Keratinocyte (primary cell): ENCODE measurements around the gene VSIR. TPM values are rescaled to one million over a fixed set of nuclear protein-coding genes. Genes with fewer than 3 reads are reported as not detected.

ENCODE experiments used
- DNase-seq: peaks from one replicate; pipeline ENCODE4 v3.0.0-alpha.2; 2011; ENCODE audit warnings: low read depth, missing footprints, low spot score
- FAIRE-seq: peaks from 2 replicates; lab custom pipeline; 2011; peaks lifted over from hg19 to GRCh38; lab: Jason Lieb, UNC
- H2AFZ ChIP-seq: 2 replicates; pipeline ENCODE4 v1.6.0; 2012; ENCODE audit warnings: low read length, control low read depth, inconsistent platforms; ENCODE audit not compliant: control insufficient read depth
- H3K27ac ChIP-seq: 2 replicates; pipeline ENCODE4 v1.5.1; 2011; ENCODE audit warnings: low read length; ENCODE audit not compliant: control insufficient read depth, insufficient read depth
- H3K27me3 ChIP-seq: 3 replicates; pipeline ENCODE4 v1.6.0; 2011; ENCODE audit warnings: low read length; ENCODE audit not compliant: control insufficient read depth, insufficient read depth; ENCODE audit errors: extremely low read depth
- H3K36me3 ChIP-seq, 2 experiments: 2 replicates in 1 of 2; 3 replicates in 1 of 2; pipeline ENCODE4 v1.5.1; 2011; ENCODE audit warnings: low read length in 2 of 2, mild to moderate bottlenecking in 1 of 2; ENCODE audit not compliant: control insufficient read depth in 2 of 2, insufficient read depth in 2 of 2; ENCODE audit errors: extremely low read depth in 1 of 2
- H3K4me1 ChIP-seq: 3 replicates; pipeline ENCODE4 v1.5.1; 2011; ENCODE audit warnings: low read length; ENCODE audit not compliant: control insufficient read depth, insufficient read depth; ENCODE audit errors: extremely low read depth
- H3K4me2 ChIP-seq: 3 replicates; pipeline ENCODE4 v1.6.0; 2011; ENCODE audit warnings: low read depth, low read length; ENCODE audit not compliant: control insufficient read depth, insufficient read depth; ENCODE audit errors: extremely low read depth
- H3K4me3 ChIP-seq, 3 experiments: fragments of 200-600 bp in 1 of 3; sonication (generic) in 1 of 3; 2 replicates in 2 of 3; 3 replicates in 1 of 3; pipeline ENCODE4 v1.5.1; 2011 to 2016; ENCODE audit warnings: low read length in 3 of 3, mild to moderate bottlenecking in 3 of 3, control low read depth in 2 of 3, inconsistent platforms in 1 of 3, low read depth in 1 of 3, mixed read lengths in 1 of 3, mixed run types in 1 of 3, moderate library complexity in 1 of 3; ENCODE audit not compliant: control insufficient read depth in 2 of 3, insufficient read depth in 2 of 3; ENCODE audit errors: extremely low read depth in 1 of 3
- H3K79me2 ChIP-seq: 2 replicates; pipeline ENCODE4 v1.6.0; 2012; ENCODE audit warnings: low read length; ENCODE audit not compliant: control insufficient read depth, insufficient read depth
- H3K9ac ChIP-seq: 3 replicates; pipeline ENCODE4 v1.6.0; 2011; ENCODE audit warnings: low read length; ENCODE audit not compliant: control insufficient read depth, insufficient read depth; ENCODE audit errors: extremely low read depth
- H3K9me1 ChIP-seq: 3 replicates; pipeline ENCODE4 v1.6.0; 2011; ENCODE audit warnings: low read length; ENCODE audit not compliant: control insufficient read depth, insufficient read depth; ENCODE audit errors: extremely low read depth
- H3K9me3 ChIP-seq: 2 replicates; pipeline ENCODE4 v1.5.1; 2012; ENCODE audit warnings: low read depth, low read length; ENCODE audit not compliant: control insufficient read depth
- H4K20me1 ChIP-seq: 3 replicates; pipeline ENCODE4 v1.6.0; 2011; ENCODE audit warnings: low read length; ENCODE audit not compliant: control insufficient read depth, insufficient read depth; ENCODE audit errors: extremely low read depth
- CTCF ChIP-seq, 3 experiments: IDR thresholded peaks in 1 of 3; conservative IDR thresholded peaks in 1 of 3; optimal IDR thresholded peaks in 1 of 3; 2 replicates in 2 of 3; 3 replicates in 1 of 3; pipeline versions ENCODE3 to v1.5.1; 2011; ENCODE audit warnings: low read length in 3 of 3, mild to moderate bottlenecking in 3 of 3, moderate library complexity in 2 of 3, control low read depth in 1 of 3, inconsistent platforms in 1 of 3; ENCODE audit not compliant: insufficient read depth in 2 of 3; ENCODE audit errors: extremely low read depth in 1 of 3
- EZH2 ChIP-seq: IDR thresholded peaks from one replicate; pipeline ENCODE4 v1.6.1; 2012; ENCODE audit warnings: inconsistent platforms, mild to moderate bottlenecking, low read length, moderate library complexity
- dilution Hi-C: fragments of 300-500 bp; cut with MboI; formaldehyde crosslinking; loops from one replicate; pipeline ENCODE4 v1.7.0; 2020; ENCODE audit warnings: low sequenced_read_pairs; ENCODE audit not compliant: extremely low pct_ligation_motif_present
- polyA plus RNA-seq, 5 experiments: library from polyadenylated mRNA; depleted of rRNA in 3 of 5; stranded (reverse) in 3 of 5; stranded (forward) in 1 of 5; unstranded in 1 of 5; fragments of >200 nt; gene quantifications; 1 replicate in 1 of 5; 2 replicates in 3 of 5; 3 replicates in 1 of 5; pipeline versions ENCODE4 v1.2.1 to v1.2.3, GENCODE V29; 2011 to 2012; ENCODE audit warnings: missing spikeins in 2 of 5, low read depth in 1 of 5, low replicate concordance in 1 of 5

VSIR gene
- polyA plus RNA-seq, 1 donor (not counting 4 experiments of a cell fraction or from before 2014, with no cell fraction given): 8.1 TPM

- no peak overlapping the region for H3K4me2 ChIP-seq
- DNase-seq (no peak), FAIRE-seq (no peak)
- H3K9me1 ChIP-seq: no peaks in the 10 kb centered on the region
- dilution Hi-C loops: no loop called here
- H3K4me1 ChIP-seq: peaks cover 38% of the 10 kb centered on the region
- no peak overlapping the region for H2AFZ ChIP-seq
- H3K27me3 ChIP-seq: no peaks in the 10 kb centered on the region
- H3K79me2 ChIP-seq: no peaks in the 10 kb centered on the region
- H3K36me3 ChIP-seq: peaks cover 2 to 5% of the 10 kb centered on the region in 2 experiments
- H3K4me3 ChIP-seq: no peak overlapping the region
- no peak for TF ChIP-seq EZH2
- peak; percentile 34 to 44 (median 41) for TF ChIP-seq CTCF (optimal IDR thresholded peaks at IDR 0.05 in 1 of 3, IDR thresholded peaks at IDR 0.05 in 1 of 3, conservative IDR thresholded peaks at IDR 0.05 in 1 of 3; ENCODE audit: extremely low read depth in 1 of 3, insufficient read depth in 2 of 3, low read length in 3 of 3)
- no peak overlapping the region for H3K9ac ChIP-seq
- no peaks in the 10 kb centered on the region for H4K20me1 ChIP-seq
- H3K27ac ChIP-seq: no peak overlapping the region
- no peaks in the 10 kb centered on the region for H3K9me3 ChIP-seq
Measured at GRCh38 chr10:71761541-71762113, 11.7 kb downstream of the VSIR start.

- H4K20me1 ChIP-seq: no peaks in the 10 kb centered on the region
- no peak overlapping the region for H2AFZ ChIP-seq
- peak overlapping the region; percentile 37 for H3K27ac ChIP-seq
- TF ChIP-seq EZH2: no peak
- no peaks in the 10 kb centered on the region for H3K27me3 ChIP-seq
- no peak for DNase-seq
- peak; percentile 84 for FAIRE-seq
- H3K36me3 ChIP-seq: peaks cover 2 to 5% of the 10 kb centered on the region in 2 experiments
- dilution Hi-C loops: no loop called here
- peak overlapping the region; percentile 22 for H3K4me2 ChIP-seq
- H3K4me3 ChIP-seq: no peak overlapping the region
- no peaks in the 10 kb centered on the region for H3K9me1 ChIP-seq
- no peak overlapping the region for H3K9ac ChIP-seq
- peaks cover 34% of the 10 kb centered on the region for H3K4me1 ChIP-seq
- no peaks in the 10 kb centered on the region for H3K79me2 ChIP-seq
- no peaks in the 10 kb centered on the region for H3K9me3 ChIP-seq
Measured at GRCh38 chr10:71761105-71761511, 12.2 kb downstream of the VSIR start.
